Keratinocyte (primary cell): ENCODE measurements around the gene SHPK. TPM values are rescaled to one million over a fixed set of nuclear protein-coding genes. Genes with fewer than 3 reads are reported as not detected.

Experiments used
- DNase-seq: peaks from one replicate; pipeline ENCODE4 v3.0.0-alpha.2; 2011; ENCODE audit warnings: low read depth, missing footprints, low spot score
- FAIRE-seq: peaks from 2 replicates; lab custom pipeline; 2011; peaks lifted over from hg19 to GRCh38; lab: Jason Lieb, UNC
- H2AFZ ChIP-seq: 2 replicates; pipeline ENCODE4 v1.6.0; 2012; ENCODE audit warnings: low read length, control low read depth, inconsistent platforms; ENCODE audit not compliant: control insufficient read depth
- H3K27ac ChIP-seq: 2 replicates; pipeline ENCODE4 v1.5.1; 2011; ENCODE audit warnings: low read length; ENCODE audit not compliant: control insufficient read depth, insufficient read depth
- H3K27me3 ChIP-seq: 3 replicates; pipeline ENCODE4 v1.6.0; 2011; ENCODE audit warnings: low read length; ENCODE audit not compliant: control insufficient read depth, insufficient read depth; ENCODE audit errors: extremely low read depth
- H3K36me3 ChIP-seq, 2 experiments: 2 replicates in 1 of 2; 3 replicates in 1 of 2; pipeline ENCODE4 v1.5.1; 2011; ENCODE audit warnings: low read length in 2 of 2, mild to moderate bottlenecking in 1 of 2; ENCODE audit not compliant: control insufficient read depth in 2 of 2, insufficient read depth in 2 of 2; ENCODE audit errors: extremely low read depth in 1 of 2
- H3K4me1 ChIP-seq: 3 replicates; pipeline ENCODE4 v1.5.1; 2011; ENCODE audit warnings: low read length; ENCODE audit not compliant: control insufficient read depth, insufficient read depth; ENCODE audit errors: extremely low read depth
- H3K4me2 ChIP-seq: 3 replicates; pipeline ENCODE4 v1.6.0; 2011; ENCODE audit warnings: low read depth, low read length; ENCODE audit not compliant: control insufficient read depth, insufficient read depth; ENCODE audit errors: extremely low read depth
- H3K4me3 ChIP-seq, 3 experiments: fragments of 200-600 bp in 1 of 3; sonication (generic) in 1 of 3; 2 replicates in 2 of 3; 3 replicates in 1 of 3; pipeline ENCODE4 v1.5.1; 2011 to 2016; ENCODE audit warnings: low read length in 3 of 3, mild to moderate bottlenecking in 3 of 3, control low read depth in 2 of 3, inconsistent platforms in 1 of 3, low read depth in 1 of 3, mixed read lengths in 1 of 3, mixed run types in 1 of 3, moderate library complexity in 1 of 3; ENCODE audit not compliant: control insufficient read depth in 2 of 3, insufficient read depth in 2 of 3; ENCODE audit errors: extremely low read depth in 1 of 3
- H3K79me2 ChIP-seq: 2 replicates; pipeline ENCODE4 v1.6.0; 2012; ENCODE audit warnings: low read length; ENCODE audit not compliant: control insufficient read depth, insufficient read depth
- H3K9ac ChIP-seq: 3 replicates; pipeline ENCODE4 v1.6.0; 2011; ENCODE audit warnings: low read length; ENCODE audit not compliant: control insufficient read depth, insufficient read depth; ENCODE audit errors: extremely low read depth
- H3K9me1 ChIP-seq: 3 replicates; pipeline ENCODE4 v1.6.0; 2011; ENCODE audit warnings: low read length; ENCODE audit not compliant: control insufficient read depth, insufficient read depth; ENCODE audit errors: extremely low read depth
- H3K9me3 ChIP-seq: 2 replicates; pipeline ENCODE4 v1.5.1; 2012; ENCODE audit warnings: low read depth, low read length; ENCODE audit not compliant: control insufficient read depth
- H4K20me1 ChIP-seq: 3 replicates; pipeline ENCODE4 v1.6.0; 2011; ENCODE audit warnings: low read length; ENCODE audit not compliant: control insufficient read depth, insufficient read depth; ENCODE audit errors: extremely low read depth
- CTCF ChIP-seq, 3 experiments: IDR thresholded peaks in 1 of 3; conservative IDR thresholded peaks in 1 of 3; optimal IDR thresholded peaks in 1 of 3; 2 replicates in 2 of 3; 3 replicates in 1 of 3; pipeline versions ENCODE3 to v1.5.1; 2011; ENCODE audit warnings: low read length in 3 of 3, mild to moderate bottlenecking in 3 of 3, moderate library complexity in 2 of 3, control low read depth in 1 of 3, inconsistent platforms in 1 of 3; ENCODE audit not compliant: insufficient read depth in 2 of 3; ENCODE audit errors: extremely low read depth in 1 of 3
- EZH2 ChIP-seq: IDR thresholded peaks from one replicate; pipeline ENCODE4 v1.6.1; 2012; ENCODE audit warnings: inconsistent platforms, mild to moderate bottlenecking, low read length, moderate library complexity
- dilution Hi-C: fragments of 300-500 bp; cut with MboI; formaldehyde crosslinking; loops from one replicate; pipeline ENCODE4 v1.7.0; 2020; ENCODE audit warnings: low sequenced_read_pairs; ENCODE audit not compliant: extremely low pct_ligation_motif_present
- polyA plus RNA-seq, 5 experiments: library from polyadenylated mRNA; depleted of rRNA in 3 of 5; stranded (reverse) in 3 of 5; stranded (forward) in 1 of 5; unstranded in 1 of 5; fragments of >200 nt; gene quantifications; 1 replicate in 1 of 5; 2 replicates in 3 of 5; 3 replicates in 1 of 5; pipeline versions ENCODE4 v1.2.1 to v1.2.3, GENCODE V29; 2011 to 2012; ENCODE audit warnings: missing spikeins in 2 of 5, low read depth in 1 of 5, low replicate concordance in 1 of 5

Gene SHPK
- polyA plus RNA-seq, 1 donor (not counting 4 experiments of a cell fraction or from before 2014, with no cell fraction given), result 9.2 TPM

GRCh38 chr17:3592216-3592860, 43.7 kb downstream of the SHPK start:
- no peaks in the 10 kb centered on the region for H3K9me3 ChIP-seq
- H3K4me3 ChIP-seq, result no peak overlapping the region
- dilution Hi-C loops, result no loop called here
- TF ChIP-seq EZH2 (no peak), CTCF (optimal IDR thresholded peaks at IDR 0.05 in 1 of 3, IDR thresholded peaks at IDR 0.05 in 1 of 3, conservative IDR thresholded peaks at IDR 0.05 in 1 of 3; ENCODE audit: extremely low read depth in 1 of 3, insufficient read depth in 2 of 3, low read length in 3 of 3) (no peak)
- peaks cover 0 to 5% of the 10 kb centered on the region in 2 experiments for H3K36me3 ChIP-seq
- FAIRE-seq, result no peak
- DNase-seq, result no peak
- H3K79me2 ChIP-seq, result no peaks in the 10 kb centered on the region
- H3K9ac ChIP-seq, result no peak overlapping the region
- no peaks in the 10 kb centered on the region for H3K27me3 ChIP-seq
- no peak overlapping the region for H3K4me2 ChIP-seq
- H2AFZ ChIP-seq, result no peak overlapping the region
- no peaks in the 10 kb centered on the region for H4K20me1 ChIP-seq
- H3K9me1 ChIP-seq, result no peaks in the 10 kb centered on the region
- H3K27ac ChIP-seq, result no peak overlapping the region
- no peaks in the 10 kb centered on the region for H3K4me1 ChIP-seq

- no peak for DNase-seq
- no peak overlapping the region for H3K4me3 ChIP-seq
- no peaks in the 10 kb centered on the region for H3K4me1 ChIP-seq
- H3K4me2 ChIP-seq, result no peak overlapping the region
- peaks cover 4 to 6% of the 10 kb centered on the region in 2 experiments for H3K36me3 ChIP-seq
- TF ChIP-seq EZH2 (no peak), CTCF (optimal IDR thresholded peaks at IDR 0.05 in 1 of 3, IDR thresholded peaks at IDR 0.05 in 1 of 3, conservative IDR thresholded peaks at IDR 0.05 in 1 of 3; ENCODE audit: extremely low read depth in 1 of 3, insufficient read depth in 2 of 3, low read length in 3 of 3) (no peak)
- no peak for FAIRE-seq
- H3K9me1 ChIP-seq, result no peaks in the 10 kb centered on the region
- no peak overlapping the region for H2AFZ ChIP-seq
- no peaks in the 10 kb centered on the region for H3K27me3 ChIP-seq
- no peaks in the 10 kb centered on the region for H4K20me1 ChIP-seq
- H3K79me2 ChIP-seq, result no peaks in the 10 kb centered on the region
- dilution Hi-C loops, result no loop called here
- no peak overlapping the region for H3K27ac ChIP-seq
- no peak overlapping the region for H3K9ac ChIP-seq
- H3K9me3 ChIP-seq, result no peaks in the 10 kb centered on the region
These were observed 45.3 kb downstream of the SHPK start for GRCh38 chr17:3590768-3591167.
